ENCODE results near the gene PIEZO2.

Gene PIEZO2

DNA sequence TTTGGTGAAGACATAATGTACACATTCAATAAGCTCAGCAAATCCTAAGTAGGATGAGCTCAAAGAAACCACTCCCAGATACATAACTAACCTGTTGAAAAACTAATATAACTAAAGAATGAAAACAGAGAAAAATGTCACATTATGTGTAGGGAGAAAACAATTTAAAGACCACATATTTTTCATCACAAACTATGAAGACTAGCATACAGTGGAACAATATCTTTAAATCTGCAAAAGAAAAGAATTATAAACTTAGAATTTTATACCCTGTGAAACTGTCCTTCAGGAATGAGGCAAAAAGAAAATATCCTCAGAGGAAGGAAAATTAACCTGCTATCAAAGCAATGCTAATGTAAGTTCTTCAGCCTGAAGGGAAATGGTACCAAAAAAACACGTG is 151.5 kb downstream of the PIEZO2 start:
- TF ChIP-seq, protein P1, sequence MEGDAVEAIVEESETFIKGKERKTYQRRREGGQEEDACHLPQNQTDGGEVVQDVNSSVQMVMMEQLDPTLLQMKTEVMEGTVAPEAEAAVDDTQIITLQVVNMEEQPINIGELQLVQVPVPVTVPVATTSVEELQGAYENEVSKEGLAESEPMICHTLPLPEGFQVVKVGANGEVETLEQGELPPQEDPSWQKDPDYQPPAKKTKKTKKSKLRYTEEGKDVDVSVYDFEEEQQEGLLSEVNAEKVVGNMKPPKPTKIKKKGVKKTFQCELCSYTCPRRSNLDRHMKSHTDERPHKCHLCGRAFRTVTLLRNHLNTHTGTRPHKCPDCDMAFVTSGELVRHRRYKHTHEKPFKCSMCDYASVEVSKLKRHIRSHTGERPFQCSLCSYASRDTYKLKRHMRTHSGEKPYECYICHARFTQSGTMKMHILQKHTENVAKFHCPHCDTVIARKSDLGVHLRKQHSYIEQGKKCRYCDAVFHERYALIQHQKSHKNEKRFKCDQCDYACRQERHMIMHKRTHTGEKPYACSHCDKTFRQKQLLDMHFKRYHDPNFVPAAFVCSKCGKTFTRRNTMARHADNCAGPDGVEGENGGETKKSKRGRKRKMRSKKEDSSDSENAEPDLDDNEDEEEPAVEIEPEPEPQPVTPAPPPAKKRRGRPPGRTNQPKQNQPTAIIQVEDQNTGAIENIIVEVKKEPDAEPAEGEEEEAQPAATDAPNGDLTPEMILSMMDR (conservative IDR thresholded peaks at IDR 0.05; ENCODE audit: low read depth), result no peak
- CTCF ChIA-PET, result interaction anchor here (0.5 kb wide), 1 partner anchor 91 kb away, joined by 4 read pairs; no protein-coding TSS in a partner anchor
- no peak for DNase-seq (ENCODE audit: low spot score)
- no peak overlapping the region for H3K27ac ChIP-seq
- POLR2A ChIA-PET (ENCODE audit: low non-redundant PET), result no interaction called here

DNA sequence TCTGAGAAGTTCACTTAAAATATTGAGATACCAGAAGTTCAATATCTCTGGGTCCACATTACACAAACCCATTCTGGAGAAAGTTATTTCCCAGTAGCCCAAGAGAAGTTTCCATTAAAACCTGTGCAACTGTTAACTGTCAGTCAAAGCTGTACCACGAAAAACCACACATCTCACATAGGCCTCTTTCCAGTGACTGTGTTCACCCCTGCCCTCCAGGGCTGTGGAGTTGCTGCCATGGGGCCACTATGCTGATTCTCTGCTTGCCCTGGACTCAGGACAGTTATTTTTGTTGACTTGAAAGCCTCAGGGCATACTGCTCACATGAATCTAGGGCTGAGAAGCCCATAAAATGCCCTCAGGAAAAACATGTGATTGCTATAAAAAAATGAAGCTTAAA is 153.8 kb downstream of the PIEZO2 start:
- CTCF ChIA-PET, result no interaction called here
- no peak for DNase-seq (ENCODE audit: low spot score)
- no peak overlapping the region for H3K27ac ChIP-seq
- TF ChIP-seq, protein P1 (conservative IDR thresholded peaks at IDR 0.05; ENCODE audit: low read depth), result no peak
- POLR2A ChIA-PET (ENCODE audit: low non-redundant PET), result no interaction called here

DNA sequence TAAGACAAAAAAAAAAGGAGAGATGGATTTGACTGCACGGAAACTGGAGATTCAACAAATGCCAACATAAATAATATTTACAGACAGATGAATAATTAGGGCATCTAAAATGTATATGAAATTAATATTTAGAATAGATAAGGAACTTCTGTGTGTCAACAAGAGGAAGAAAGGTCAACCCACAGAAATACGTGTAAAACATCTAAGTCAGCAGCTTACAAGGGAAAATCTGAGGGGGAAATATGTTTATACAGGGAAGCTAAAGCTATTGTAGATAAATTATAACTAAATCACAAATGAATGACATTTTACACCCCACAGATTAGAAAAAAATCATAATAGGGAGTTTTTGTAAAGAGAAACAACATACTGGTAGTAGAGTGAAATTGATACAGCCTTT is 159.9 kb downstream of the PIEZO2 start:
- no peak overlapping the region for H3K27ac ChIP-seq
- TF ChIP-seq, protein P1 (conservative IDR thresholded peaks at IDR 0.05; ENCODE audit: low read depth), result no peak
- ChIA-PET POLR2A (ENCODE audit: low non-redundant PET) (no interaction called here), CTCF (interaction anchor here (0.6 kb wide), 3 partner anchors 11 to 39 kb away, joined by 3 to 4 read pairs (median 3); no protein-coding TSS in a partner anchor)
- no peak for DNase-seq (ENCODE audit: low spot score)

DNA sequence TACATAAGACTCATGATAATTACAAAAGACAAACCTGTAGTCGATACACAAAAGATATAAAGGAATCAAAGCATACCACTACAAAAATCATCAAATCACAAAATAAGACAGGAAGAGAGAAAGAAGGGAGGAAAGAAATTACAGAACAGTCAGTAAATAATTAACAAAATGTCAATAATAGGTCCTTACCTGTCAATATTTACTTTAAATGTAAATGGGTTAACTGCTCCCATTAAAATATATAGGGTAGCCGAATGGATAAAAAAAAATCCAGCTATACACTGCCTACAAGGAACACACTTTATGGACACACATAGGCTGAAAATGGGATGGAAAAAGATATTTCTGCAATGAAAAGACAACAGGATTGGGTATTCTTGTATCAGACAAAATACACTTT is 163.7 kb downstream of the PIEZO2 start:
- H3K27ac ChIP-seq, result no peak overlapping the region
- TF ChIP-seq, protein P1 (conservative IDR thresholded peaks at IDR 0.05; ENCODE audit: low read depth), result no peak
- no peak for DNase-seq (ENCODE audit: low spot score)
- ChIA-PET POLR2A (ENCODE audit: low non-redundant PET) (no interaction called here), CTCF (no interaction called here)

DNA sequence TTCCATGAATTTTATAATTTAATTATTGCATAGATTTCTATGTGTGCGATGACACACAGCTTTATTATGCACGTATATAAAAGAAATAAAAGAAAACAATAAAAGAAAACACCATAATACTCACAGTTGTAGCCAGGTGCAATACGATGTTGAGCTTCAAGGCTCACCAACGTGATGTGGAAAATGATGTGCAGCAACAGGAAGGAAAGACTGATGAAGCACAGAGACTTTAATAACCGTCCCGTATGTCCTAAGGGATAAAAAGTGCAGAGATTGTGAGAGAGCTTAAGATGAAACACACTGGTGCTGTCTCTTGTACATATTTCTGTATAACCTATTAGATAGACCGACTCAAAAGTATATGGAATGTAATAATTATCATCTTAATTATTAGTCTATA is 170.0 kb downstream of the PIEZO2 start:
- ChIA-PET CTCF (no interaction called here), POLR2A (ENCODE audit: low non-redundant PET) (no interaction called here)
- TF ChIP-seq, protein P1 (conservative IDR thresholded peaks at IDR 0.05; ENCODE audit: low read depth), result no peak

DNA sequence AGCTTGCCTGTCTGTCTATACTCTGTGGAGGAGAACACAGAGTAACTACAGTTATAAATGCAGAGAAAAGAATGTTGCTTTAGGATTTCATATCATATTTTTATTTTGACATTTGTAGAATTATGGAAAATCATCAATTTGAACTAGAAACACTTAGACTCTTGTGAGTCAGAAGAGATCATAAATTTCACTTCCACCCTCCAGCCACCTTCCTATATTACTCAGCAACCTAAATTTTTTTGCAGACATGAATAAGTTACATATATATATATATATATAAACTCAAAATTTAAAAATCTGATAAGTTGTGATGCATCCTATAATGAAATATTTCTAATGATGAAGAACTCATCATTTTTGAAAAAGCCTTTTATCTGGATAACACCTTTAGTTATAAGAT is 172.3 kb downstream of the PIEZO2 start:
- TF ChIP-seq, protein P1 (conservative IDR thresholded peaks at IDR 0.05; ENCODE audit: low read depth), result no peak
- no peak for DNase-seq (ENCODE audit: low spot score)
- ChIA-PET POLR2A (ENCODE audit: low non-redundant PET) (no interaction called here), CTCF (interaction anchor here (0.7 kb wide), 1 partner anchor 190 kb away, joined by 3 read pairs; no protein-coding TSS in a partner anchor)
- no peak overlapping the region for H3K27ac ChIP-seq

More for the DNA sequence above, 170.0 kb downstream of the PIEZO2 start:
- no peak for DNase-seq (ENCODE audit: low spot score)
- no peak overlapping the region for H3K27ac ChIP-seq
